ENCODE results near the gene SPIRE1.
"Not testable (repeated sequence)": the region's sequence is repeated elsewhere in the genome, so short reads cannot be mapped to it uniquely, and the experiment has no call there.

Gene SPIRE1

DNA sequence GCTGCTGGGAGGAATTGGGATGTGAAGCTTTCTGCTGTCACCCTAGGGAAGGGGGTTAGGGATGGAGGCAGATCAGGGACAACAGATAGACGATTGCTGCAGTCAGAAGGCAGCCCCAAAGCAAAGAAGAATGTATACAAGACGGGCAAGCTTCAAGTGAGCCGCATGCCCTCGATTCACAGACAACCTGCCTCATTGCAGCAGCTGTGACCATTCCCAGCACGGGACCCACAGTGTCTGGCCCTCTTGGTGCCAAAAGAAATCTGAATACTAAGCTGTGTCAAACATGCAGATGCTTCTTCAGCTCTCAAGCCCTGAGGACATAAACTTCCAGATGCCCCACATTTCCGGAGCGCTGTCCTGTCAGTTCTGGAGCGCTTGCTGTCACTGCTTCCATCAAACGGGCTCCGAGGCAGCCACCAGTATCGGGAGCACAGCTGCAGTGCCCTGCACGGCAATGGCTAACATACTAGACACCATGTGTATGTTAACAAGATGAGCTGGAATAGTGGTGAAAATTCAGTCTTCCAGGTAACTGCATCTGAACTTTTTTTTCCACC, 216.4 kb downstream of the SPIRE1 start:
- DNase-seq = no peak

DNA sequence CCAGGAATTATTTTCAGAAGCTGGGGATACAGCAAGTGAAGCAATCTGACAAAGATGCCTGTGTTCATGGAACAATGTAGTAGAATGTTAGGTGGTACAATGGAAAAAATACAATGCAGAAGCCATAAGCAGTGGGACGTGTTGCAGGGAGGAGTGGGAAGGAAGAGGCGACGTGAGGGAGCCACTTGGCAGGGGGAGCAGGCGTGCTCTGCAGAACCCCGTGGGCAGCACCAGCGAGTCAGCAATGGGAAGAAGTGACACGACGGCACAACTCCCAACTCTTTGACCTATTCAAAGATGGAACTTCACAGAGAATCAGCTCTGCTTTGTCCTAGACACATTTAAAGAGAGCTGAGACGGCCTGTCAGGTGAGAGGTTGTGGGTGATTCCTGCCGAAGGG, 219.7 kb downstream of the SPIRE1 start:
- no peak for DNase-seq

DNA sequence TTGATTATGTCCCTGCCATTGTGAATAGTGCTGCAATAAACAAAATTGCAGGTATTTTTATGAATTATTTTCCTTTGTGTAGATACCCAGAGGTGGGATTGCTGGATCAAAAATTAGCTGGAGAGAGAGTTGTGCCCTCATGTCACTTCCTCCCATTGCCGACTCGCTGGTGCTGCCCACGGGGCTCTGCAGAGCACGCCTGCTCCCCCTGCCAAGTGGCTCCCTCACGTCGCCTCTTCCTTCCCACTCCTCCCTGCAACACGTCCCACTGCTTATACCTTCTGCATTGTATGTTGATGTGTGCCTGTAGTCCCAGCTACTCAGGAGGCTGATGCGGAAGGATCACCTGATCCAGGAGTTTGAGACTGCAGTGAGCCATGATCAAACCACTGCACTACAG, 222.0 kb downstream of the SPIRE1 start:
- no peak for DNase-seq

DNA sequence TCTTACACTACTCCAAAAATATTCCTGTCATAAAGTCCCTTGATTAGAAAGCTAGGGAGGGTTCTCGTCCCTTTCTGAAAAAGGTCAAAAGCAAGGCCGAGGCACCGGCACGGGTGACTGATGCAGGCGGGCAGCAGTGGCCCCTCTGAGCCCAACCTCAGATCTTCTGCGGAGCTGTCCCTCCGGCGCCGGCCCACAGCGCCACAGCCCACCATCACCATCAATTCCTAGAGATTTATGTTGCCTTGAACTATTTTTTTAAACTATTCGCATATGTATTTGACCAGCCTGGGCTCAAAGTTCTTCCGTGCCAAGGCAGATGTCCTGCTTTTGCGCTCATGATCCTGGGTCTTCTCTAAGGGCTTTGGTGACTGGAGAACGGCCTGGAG, 223.4 kb downstream of the SPIRE1 start:
- no peak for DNase-seq

DNA sequence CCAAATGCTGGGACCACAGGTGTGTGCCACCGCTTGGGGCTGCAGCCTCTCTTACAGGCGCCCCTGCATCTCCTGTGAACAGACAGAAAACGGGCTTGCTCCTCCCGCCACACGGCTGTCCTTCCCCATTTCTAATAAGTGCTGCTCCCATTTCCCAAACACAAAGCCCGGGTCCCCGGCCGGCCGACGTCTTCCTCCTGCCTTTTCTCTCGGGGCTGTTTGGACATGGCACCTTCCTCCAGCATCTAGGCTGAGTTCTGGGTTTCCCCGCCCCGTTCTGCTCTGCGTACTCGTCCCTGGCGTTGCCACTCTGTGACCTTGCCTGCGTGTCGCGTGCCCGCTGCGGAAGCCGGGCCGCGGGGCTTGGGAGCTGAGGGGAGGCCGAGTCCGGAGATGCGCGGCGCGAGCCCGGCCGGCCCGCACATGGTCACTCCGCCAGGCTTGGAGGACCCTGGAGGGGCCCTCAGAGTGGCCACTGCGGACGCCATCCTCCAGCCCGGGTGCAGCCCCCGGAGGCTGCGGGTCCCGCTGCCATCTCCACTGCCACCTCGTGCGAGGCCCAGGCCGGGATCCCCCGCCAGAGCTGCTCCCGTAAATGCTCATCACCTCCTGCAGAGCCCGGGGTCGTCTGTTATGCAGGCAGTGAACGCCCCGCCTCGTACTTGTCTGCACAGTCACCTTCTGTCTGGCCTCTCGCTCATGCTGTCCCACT, 223.9 kb downstream of the SPIRE1 start:
- DNase-seq = no peak

DNA sequence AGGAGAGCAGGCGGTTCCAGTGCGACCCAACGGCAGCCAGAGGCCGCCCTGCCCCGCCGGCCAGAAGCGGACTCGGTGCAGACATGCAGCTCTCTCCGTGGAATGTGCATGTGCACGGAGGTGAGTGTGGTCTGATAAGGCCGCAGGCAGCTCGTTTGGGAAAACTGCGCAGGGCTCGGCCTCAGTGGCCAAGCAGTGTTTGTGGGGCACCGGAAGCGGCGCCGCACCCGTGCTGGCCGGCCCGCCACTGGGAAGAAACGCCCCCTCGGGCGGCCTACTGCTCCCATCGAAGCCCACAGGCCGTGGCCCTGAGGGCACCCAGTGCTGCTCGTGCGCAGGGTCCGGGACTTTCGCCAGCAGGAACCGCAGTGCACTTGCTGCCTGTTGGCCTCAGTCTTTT, 225.0 kb downstream of the SPIRE1 start:
- no peak for DNase-seq

DNA sequence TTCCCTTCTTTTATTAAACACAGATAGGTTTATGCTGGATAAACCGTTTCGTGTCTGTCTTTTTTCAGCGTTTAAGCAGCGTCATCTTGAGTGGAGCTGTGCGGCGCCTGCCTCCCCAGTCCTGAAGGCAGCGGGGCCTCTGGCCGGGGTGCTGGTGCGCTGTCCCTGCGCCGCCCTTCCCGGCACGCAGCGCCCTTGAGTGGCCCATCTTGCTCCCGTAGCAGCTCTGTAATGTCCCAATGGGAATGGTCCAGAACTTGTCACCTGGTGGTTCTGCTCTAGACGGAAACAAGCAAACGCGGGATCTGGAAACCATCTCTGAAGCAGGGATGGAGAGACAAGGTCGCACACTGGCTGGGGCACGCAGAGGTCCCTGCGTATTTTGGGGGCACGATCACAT, 225.7 kb downstream of the SPIRE1 start:
- no peak for DNase-seq

DNA sequence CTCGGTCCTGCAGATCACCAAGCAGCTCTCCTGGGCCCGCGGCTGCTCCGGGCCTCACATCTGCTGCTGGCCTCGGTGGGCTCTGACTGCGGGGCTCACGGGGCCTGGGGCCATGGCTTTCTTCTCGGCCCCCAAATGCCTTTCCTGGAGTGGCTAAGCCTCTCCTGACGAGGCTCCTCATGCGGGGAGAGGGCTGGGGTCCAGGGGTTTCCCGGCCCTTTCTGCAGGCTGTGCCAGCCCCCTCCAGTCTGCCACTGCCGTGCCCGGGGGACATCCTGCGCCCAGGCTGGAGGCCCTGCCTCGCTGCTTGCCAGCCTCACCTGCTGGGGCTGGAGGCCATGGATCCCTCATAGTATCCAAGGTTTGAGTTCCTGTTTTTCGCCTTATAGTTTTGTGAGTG, 226.3 kb downstream of the SPIRE1 start:
- DNase-seq = no peak

DNA sequence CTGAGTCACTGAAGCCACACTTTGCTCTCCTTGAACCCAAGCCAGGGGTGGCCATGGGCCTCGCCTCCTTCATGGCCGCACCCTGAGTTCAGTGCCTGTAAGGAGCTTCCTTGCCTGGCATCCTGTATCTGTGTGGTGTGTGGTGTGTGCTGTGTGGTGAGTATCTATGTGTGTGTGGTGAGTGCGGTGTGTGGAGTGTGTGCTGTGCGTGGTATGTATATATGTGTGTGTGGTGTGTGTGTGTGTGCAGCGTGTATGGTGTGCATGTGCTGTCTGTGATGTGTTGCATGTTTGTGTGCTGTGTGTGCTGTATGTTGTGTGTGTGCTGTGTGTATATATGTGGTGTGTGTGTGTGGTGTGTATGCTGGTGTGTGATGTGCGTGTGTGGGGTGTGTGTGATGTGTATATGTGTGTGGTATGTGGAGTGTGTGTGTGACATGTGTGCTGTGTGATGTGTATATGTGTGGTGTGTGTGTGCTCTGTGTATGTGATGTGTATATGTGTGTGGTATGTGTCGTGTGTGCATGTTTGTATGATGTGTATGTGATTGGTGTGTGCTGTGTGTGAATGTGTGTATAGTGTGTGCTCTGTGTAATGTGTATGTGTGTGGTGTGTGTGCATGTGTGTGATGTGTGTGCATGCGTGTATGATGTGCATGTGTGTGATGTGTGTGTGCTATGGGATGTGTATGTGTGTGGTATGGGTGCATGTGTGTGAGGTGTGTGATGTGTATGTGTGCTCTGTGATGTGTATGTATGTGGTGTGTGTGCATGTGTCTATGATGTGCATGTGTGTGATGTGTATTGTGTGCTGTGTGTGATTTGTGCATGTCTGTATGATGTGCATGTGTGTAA, 227.5 kb downstream of the SPIRE1 start:
- DNase-seq = no peak

DNA sequence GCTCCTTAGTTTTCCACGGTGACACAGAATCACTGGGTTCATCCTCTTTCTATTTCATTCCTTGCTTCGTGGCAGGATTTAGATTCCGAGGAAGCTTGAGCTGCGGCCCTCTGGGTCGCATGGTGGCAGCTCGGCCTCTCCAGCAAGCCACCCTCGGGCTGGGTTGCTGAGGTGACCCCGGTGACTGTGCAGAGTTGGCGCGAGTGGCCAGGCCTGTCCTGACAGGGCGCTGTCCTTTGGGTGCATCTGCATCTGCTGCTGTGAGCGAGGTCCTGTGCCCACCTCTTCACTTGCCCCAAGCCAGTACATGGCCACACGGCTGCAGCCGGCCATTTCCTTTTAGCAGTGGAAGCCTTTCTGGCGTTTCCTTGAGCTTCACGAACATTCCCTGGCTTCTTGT, 228.4 kb downstream of the SPIRE1 start:
- no peak for DNase-seq

DNA sequence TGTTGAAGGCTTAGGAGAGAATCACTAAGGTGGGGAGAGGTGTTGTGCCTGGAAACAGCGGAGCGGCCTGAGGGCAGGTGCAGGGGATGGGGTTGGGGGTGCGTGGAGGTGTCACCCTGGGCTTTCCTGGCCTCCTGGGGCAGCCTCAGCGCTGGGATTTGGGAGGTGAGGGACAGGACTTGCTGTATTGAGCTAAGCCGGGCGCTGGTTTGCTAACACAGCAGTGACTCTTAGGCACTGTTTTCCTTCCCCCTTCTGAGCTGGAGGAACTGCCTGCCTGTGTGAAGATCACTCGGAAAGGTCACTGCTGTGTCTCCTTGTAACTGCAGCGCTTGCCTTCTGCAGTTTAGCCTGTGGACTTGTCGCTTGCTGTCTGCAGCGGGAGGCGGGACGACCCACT, 229.0 kb downstream of the SPIRE1 start:
- DNase-seq = no peak

DNA sequence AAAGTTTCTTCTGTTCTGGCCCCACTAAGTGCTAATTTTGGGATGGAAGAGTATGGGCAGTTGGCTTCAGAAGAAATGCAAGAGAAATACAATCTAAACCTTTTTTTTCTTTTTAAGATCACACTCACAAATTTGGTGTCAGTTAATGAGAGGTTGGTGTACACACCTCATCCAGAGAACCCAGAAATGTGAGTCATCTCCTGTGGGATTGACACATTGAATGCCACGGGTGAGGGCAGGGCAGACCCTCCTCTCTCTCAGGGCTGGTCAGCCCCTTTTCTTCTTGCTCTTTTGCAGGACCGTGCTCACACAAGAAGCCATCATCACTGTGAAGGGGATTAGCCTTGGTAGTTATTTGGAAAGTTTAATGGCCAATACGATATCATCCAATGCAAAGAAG, 231.0 kb downstream of the SPIRE1 start:
- no peak for DNase-seq

DNA sequence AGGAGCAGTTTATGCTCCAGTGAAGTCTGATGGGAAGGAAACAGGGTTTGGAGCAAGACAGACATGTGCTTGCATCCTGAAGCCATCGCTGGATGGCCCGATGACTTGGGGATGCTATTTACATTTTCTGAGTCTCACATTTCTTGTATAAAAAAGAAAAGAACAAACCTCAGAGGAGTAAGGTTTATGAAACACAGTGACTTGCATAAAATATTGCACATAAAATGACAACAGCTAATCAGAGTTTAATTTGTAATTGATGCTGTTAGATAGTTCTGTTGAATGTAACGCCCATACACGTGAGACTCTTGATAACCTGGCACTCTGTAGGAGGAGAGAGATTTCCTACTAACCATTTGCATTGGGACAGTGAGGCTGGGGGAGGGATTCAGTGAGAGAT, 233.7 kb downstream of the SPIRE1 start:
- no peak for DNase-seq

DNA sequence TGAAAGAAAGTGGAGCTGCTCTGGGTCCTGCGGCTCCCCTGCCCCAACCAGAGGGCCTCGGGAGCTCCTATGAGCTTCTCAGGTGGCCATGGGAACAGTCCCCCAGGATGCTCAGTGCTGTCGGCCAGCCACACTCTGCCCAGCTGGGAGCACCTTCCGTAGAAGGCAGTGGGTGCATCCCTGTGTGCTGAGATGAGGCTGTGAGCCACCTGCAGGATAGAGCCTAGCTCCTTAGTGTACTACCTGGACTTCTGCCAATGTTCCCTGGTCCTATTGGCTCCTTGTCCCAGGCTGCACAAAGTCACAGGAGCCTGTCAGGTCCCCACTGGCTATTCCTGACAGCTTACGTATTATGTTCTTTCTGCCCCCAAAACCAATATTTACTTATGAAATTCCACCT, 234.1 kb downstream of the SPIRE1 start:
- no peak for DNase-seq

DNA sequence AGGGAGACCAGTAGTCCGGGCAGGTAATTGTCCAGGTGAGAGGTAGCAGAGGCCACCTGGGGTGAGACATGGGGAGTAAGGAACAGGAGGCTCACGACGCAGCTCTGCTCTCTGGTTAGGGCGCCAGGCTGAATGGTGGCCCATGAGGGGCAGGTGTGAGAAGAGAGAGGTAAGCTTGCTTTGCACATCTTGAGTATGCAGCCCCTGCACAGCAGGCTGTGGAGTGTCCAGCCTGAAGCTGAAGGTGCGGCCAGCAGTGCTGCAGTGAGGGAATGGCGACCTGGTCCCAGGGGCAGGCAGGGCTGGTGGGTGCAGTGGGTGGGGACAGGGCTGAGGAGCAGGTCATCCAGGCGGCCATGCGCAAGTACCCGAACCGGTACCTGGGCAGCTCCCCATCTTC, 234.5 kb downstream of the SPIRE1 start:
- DNase-seq = no peak

DNA sequence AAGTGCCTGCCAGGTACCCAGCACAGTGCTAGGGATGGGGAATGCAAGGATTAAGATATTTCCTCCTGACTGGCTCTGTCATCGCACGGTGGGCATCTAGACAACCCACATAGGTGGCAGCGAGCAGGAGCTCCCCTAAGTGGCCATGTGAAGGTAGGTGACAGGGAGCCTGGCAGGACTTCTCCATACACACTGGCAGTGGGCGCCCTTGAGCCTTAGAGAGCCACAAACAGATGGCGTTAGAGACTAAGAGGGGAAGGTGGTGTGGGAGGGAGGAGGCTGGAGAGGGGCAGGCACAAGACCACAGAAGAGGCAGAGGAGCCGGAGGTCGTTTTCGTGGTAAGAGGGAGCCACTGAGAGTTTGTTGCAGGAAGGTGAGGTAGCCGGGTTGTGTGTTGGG, 235.0 kb downstream of the SPIRE1 start:
- DNase-seq = no peak

DNA sequence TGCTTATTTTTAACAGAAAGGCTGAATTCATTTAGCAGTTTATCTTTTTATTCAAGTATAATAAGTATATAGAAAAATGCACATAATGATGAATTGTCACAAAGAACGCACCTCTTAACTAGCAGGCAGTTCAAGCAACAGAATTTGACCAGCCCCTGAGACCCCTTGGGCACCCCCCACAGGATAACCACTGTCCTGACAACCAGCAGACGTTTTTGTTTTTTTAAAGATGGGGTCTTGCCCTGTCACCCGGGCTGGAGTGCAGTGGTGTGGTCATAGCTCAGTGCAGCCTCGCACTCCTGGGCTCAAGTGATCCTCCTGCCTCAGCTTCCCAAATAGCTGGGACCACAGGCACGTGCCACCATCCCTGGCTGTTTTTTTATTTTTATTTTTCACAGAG, 236.2 kb downstream of the SPIRE1 start:
- DNase-seq = no peak

DNA sequence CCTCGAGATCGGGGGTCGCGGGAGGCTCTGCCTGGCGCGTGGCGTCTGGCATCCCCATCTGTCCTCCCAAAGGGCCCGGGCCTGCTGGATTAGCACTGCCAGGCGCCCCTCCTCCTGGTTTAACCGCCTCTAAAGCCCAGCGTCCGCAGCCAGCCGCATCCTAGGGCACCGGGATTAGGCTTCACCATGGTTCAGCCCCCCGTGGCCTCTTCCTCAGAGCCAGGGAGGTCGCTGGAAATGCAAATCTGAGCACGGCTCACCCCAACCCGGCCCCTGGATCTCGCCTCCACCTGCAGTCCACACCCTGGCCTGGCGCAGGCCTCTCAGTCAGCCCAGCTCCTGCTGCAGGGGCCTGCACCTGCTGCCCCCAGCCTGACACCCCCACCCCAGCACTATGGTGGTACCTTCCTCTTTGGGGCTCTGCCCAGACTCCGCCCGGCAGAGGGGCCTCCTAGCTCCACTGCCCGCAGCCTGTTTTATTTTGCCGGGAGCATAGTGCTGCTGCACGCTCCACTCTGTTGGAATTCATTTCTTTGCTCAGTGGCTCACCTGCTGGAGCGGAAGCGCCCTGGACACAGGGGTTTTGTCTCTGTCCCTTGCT, 237.0 kb downstream of the SPIRE1 start:
- no peak for DNase-seq

DNA sequence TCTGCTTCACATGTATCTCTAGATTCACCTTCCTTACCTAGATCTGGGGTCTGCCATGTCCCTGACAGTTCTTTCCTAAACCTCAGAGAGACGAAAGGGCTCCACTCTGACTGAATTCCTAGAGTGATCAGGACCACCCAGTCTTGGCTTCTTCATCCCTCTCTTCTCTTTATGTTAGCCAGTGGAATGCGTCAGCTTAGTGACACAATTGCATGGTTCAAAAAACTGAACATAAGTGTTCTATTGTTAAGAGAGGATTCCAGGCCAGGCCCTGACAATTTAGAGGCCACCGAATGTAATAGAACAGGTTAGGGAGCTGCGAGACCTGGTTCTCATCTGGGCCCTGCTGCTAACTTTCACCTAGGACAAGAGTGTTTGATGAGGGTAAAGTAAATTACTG, 240.2 kb downstream of the SPIRE1 start:
- DNase-seq = no peak

DNA sequence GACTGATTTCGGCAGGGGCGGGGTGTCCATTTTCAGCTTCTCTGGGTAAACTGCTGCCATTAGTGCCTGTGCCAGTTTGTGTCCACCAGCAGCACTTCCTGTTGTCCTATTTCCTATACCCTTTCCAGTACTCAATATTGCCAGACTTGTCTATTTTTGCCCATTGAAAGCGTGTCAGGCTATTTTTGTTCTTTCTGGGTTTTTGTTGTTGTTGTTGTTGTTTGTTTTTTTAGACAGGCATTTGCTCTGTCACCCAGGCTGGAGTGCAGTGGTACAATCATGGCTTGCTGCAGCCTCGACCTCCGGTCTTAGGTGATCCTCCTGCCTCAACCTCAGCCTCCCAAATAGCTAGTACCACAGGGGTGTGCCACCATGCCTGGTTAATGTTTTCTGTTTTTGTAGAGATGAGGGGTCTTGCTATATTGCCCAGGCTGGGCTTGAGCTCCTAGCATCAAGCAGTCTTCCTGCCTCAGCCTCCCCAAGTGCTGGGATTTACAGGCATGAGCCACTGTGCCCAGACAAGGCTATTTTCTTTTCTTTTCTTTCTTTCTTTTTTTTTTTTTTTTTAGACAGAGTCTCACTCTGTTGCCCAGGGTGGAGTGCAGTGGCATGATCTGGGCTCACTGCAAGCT, 241.7 kb downstream of the SPIRE1 start:
- no peak for DNase-seq

DNA sequence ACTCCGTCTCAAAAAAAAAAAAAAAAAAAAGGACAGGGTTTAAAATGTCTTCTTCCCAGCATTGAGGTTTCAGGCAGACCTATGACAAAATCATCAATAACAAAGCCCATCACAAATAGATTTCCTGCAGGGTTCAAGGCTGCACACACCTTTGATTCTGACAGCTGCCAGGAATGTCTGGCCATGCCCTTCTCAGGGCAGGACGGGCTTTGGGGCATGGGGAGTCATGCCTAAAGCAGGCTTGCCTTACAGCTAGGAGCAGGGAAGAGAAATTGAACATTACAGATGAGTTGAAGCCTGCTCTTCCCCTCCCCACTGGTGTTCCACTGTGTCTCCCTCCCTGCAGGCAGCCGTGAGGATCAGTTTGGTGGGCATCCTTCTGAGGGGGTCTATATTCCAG, 246.5 kb downstream of the SPIRE1 start:
- no peak for DNase-seq

DNA sequence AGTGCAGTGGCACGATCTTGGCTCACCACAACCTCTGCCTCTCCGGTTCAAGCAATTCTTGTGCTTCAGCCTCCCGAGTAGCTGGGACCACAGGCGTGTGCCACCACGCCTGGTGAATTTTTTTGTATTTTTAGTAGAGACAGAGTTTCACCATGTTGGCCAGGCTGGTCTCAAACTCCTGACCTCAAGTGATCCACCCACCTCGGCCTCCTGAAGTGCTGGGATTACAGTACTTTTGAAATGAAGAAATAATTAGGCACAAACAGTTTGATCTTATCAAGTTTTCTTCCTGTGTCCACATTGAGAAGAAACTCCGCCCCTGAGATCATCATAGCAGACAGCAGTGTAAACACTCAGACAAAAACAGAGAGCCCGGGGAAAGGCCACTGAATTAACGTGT, 247.2 kb downstream of the SPIRE1 start:
- DNase-seq = not testable (repeated sequence)

DNA sequence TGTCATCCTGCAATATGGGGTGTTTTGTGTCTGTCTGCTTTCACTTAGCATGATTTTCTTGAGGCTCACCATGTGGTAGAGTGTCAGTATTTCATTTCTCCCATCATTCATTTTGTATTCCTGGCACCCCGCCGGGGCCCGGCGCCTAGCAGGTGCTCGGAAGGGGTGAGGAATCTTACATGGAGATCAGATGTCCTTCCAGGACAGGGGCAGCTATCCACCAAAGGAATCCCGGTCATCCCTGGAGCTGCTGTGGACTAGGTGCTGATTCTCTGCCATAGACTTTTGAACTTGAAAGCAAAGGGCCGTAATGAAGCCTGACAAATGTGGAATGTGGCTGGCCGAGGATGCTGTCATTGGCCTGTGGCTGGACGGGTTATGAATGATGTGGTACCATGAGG, 247.8 kb downstream of the SPIRE1 start:
- DNase-seq = no peak

Measured in activated CD8-positive, alpha-beta memory T cell treated with anti-CD3 and anti-CD28 coated beads, Interleukin-2, amount 50 U/mL, for 4 hours (primary cell).